BJ (cell line): ENCODE data around the gene BOLA1. TPM values are rescaled to one million over a fixed set of nuclear protein-coding genes. Genes with fewer than 3 reads are reported as not detected.
A peak's percentile ranks its signal among the peaks of the same experiment; 100 is the strongest.
"Not testable (repeated sequence)": the region's sequence is repeated elsewhere in the genome, so short reads cannot be mapped to it uniquely, and the experiment has no call there.

Experiments used
- CTCF ChIA-PET: fragments of 350-600 bp; formaldehyde crosslinking; extraction: SDS; loops from one replicate; lab custom pipeline; 2021; ENCODE audit warnings: antibody characterized with exemption, inconsistent platforms; lab: Yijun Ruan, JAX
- POLR2A ChIA-PET: fragments of 300-600 bp; sonication (Branson Sonifier 250); formaldehyde crosslinking; extraction: SDS; loops from one replicate; lab custom pipeline; 2021; ENCODE audit warnings: antibody characterized with exemption; lab: Charles Lee
- DNase-seq: peaks from one replicate; pipeline ENCODE4 v3.0.0-alpha.2; 2011; ENCODE audit warnings: low read depth
- H3K27me3 ChIP-seq: 2 replicates; pipeline ENCODE4 v1.6.0; 2011; ENCODE audit warnings: low read length; ENCODE audit not compliant: control insufficient read depth, insufficient read depth
- H3K36me3 ChIP-seq: 2 replicates; pipeline ENCODE4 v1.5.1; 2011; ENCODE audit warnings: low read length; ENCODE audit not compliant: control insufficient read depth, insufficient read depth
- H3K4me3 ChIP-seq: 2 replicates; pipeline ENCODE4 v1.5.1; 2011; ENCODE audit warnings: low read depth, mild to moderate bottlenecking, control low read depth, low read length
- CTCF ChIP-seq: IDR thresholded peaks from 2 replicates; pipeline ENCODE4 v1.5.1; 2011; ENCODE audit warnings: low read depth, mild to moderate bottlenecking, control low read depth, inconsistent platforms, low read length, moderate library complexity; ENCODE audit not compliant: insufficient read depth
- polyA plus RNA-seq: library from polyadenylated mRNA; depleted of rRNA; stranded (reverse); fragments of >200 nt; gene quantifications from 2 replicates; pipeline ENCODE4 v1.2.3, GENCODE V29; 2011

BOLA1 gene
- polyA plus RNA-seq, 1 experiment = 21.0 TPM

- H3K4me3 ChIP-seq = peak overlapping the region; percentile 56
- ChIA-PET POLR2A (interaction anchor here (1.1 kb wide), 1 partner anchor 9 kb away, joined by 5 read pairs; no protein-coding TSS in a partner anchor), CTCF (interaction anchor here (0.5 to 1.3 kb wide), 3 partner anchors 15 to 78 kb away, joined by 3 read pairs; no protein-coding TSS in a partner anchor)
- H3K36me3 ChIP-seq = 0 out of 2 replicates have a peak, but pooled peaks cover 1% of the 10 kb centered on the region
- H3K27me3 ChIP-seq = no peaks in the 10 kb centered on the region
- DNase-seq = no peak
- TF ChIP-seq CTCF = peak; percentile 22; the same call in 1 of the 2 replicates
Observed at GRCh38 chr1:149936992-149937705, 37.8 kb downstream of the BOLA1 start.

- Histone ChIP-seq H3K4me3 (no peak overlapping the region), H3K27me3 (no peaks in the 10 kb centered on the region), H3K36me3 (0 out of 2 replicates have a peak, but pooled peaks cover 1% of the 10 kb centered on the region)
- ChIA-PET POLR2A (no interaction called here), CTCF (interaction anchor here (0.6 to 1.3 kb wide), 2 partner anchors 24 to 77 kb away, joined by 3 read pairs; no protein-coding TSS in a partner anchor)
- no peak for DNase-seq
- TF ChIP-seq CTCF = no peak
Observed at GRCh38 chr1:149937759-149938158, 38.4 kb downstream of the BOLA1 start.

GRCh38 chr1:149938668-149939003 lies 39.3 kb downstream of the BOLA1 start:
- H3K4me3 ChIP-seq, DNase-seq, H3K36me3 ChIP-seq, H3K27me3 ChIP-seq, CTCF ChIA-PET: not testable (repeated sequence)
- POLR2A ChIA-PET = interaction anchor here (0.5 kb wide), 1 partner anchor 248 kb away, joined by 3 read pairs; no protein-coding TSS in a partner anchor

- DNase-seq = no peak
- H3K27me3 ChIP-seq = no peaks in the 10 kb centered on the region
- ChIA-PET POLR2A (no interaction called here), CTCF (interaction anchor here (1.1 kb wide), 1 partner anchor 225 kb away, joined by 3 read pairs; no protein-coding TSS in a partner anchor)
- H3K4me3 ChIP-seq = no peak overlapping the region
- H3K36me3 ChIP-seq = peaks cover 12% of the 10 kb centered on the region
- no peak for TF ChIP-seq CTCF
Observed at GRCh38 chr1:149940427-149940826, 41.1 kb downstream of the BOLA1 start.

- DNase-seq = no peak
- Histone ChIP-seq H3K4me3 (no peak overlapping the region), H3K36me3 (peaks cover 12% of the 10 kb centered on the region), H3K27me3 (no peaks in the 10 kb centered on the region)
- CTCF ChIA-PET = interaction anchor here (1.2 kb wide), 2 partner anchors 20 to 55 kb away, joined by 3 read pairs; a partner anchor contains a TSS
- POLR2A ChIA-PET = interaction anchor here (0.6 kb wide), 1 partner anchor 54 kb away, joined by 3 read pairs; a partner anchor contains a TSS
- TF ChIP-seq CTCF = peak; percentile 26; the same call in 1 of the 2 replicates
Observed at GRCh38 chr1:149942207-149942606, 42.8 kb downstream of the BOLA1 start.
